Liver (tissue), 3 donors: ENCODE results near the gene TYW1.
"Not testable (repeated sequence)": the region's sequence is repeated elsewhere in the genome, so short reads cannot be mapped to it uniquely, and the experiment has no call there.

Source experiments
- FOXA1 ChIP-seq: IDR thresholded peaks from 2 replicates; pipeline ENCODE4 v1.6.1; 2016; ENCODE audit warnings: antibody characterized with exemption
- GABPA ChIP-seq, 2 donors: IDR thresholded peaks in 1 of 2; conservative IDR thresholded peaks in 1 of 2; 2 replicates each; pipeline ENCODE4 v1.6.1; 2016; ENCODE audit warnings: antibody characterized with exemption in 2 of 2, mild to moderate bottlenecking in 1 of 2, moderate library complexity in 1 of 2
- HNF4G ChIP-seq: IDR thresholded peaks from 2 replicates; pipeline ENCODE4 v1.6.1; 2016; ENCODE audit warnings: antibody characterized with exemption
- RAD21 ChIP-seq, 2 donors: IDR thresholded peaks; 2 replicates each; pipeline ENCODE4 v1.6.1; 2016; ENCODE audit warnings: antibody characterized with exemption in 2 of 2, mild to moderate bottlenecking in 2 of 2
- RXRA ChIP-seq, 2 donors: IDR thresholded peaks; 2 replicates each; pipeline ENCODE4 v1.6.1; 2017 to 2018; ENCODE audit warnings: antibody characterized with exemption in 2 of 2, mild to moderate bottlenecking in 1 of 2
- TF ChIP-seq, protein P1 (sequence below): fragments of 150-350 bp; IDR thresholded peaks from 2 replicates; pipeline ENCODE4 v1.5.1; 2017; ENCODE audit warnings: improper control_type of control experiment, low read depth, low read length; ENCODE audit not compliant: missing input control
- TF ChIP-seq, protein P2 (sequence below): IDR thresholded peaks from 2 replicates; pipeline ENCODE4 v1.6.1; 2016; ENCODE audit warnings: antibody characterized with exemption
- TF ChIP-seq, protein P3 (sequence below): IDR thresholded peaks from 2 replicates; pipeline ENCODE4 v1.6.1; 2016; ENCODE audit warnings: antibody characterized with exemption, mild to moderate bottlenecking
- donor health status: healthy.
- donor health status: healthy.

DNA sequence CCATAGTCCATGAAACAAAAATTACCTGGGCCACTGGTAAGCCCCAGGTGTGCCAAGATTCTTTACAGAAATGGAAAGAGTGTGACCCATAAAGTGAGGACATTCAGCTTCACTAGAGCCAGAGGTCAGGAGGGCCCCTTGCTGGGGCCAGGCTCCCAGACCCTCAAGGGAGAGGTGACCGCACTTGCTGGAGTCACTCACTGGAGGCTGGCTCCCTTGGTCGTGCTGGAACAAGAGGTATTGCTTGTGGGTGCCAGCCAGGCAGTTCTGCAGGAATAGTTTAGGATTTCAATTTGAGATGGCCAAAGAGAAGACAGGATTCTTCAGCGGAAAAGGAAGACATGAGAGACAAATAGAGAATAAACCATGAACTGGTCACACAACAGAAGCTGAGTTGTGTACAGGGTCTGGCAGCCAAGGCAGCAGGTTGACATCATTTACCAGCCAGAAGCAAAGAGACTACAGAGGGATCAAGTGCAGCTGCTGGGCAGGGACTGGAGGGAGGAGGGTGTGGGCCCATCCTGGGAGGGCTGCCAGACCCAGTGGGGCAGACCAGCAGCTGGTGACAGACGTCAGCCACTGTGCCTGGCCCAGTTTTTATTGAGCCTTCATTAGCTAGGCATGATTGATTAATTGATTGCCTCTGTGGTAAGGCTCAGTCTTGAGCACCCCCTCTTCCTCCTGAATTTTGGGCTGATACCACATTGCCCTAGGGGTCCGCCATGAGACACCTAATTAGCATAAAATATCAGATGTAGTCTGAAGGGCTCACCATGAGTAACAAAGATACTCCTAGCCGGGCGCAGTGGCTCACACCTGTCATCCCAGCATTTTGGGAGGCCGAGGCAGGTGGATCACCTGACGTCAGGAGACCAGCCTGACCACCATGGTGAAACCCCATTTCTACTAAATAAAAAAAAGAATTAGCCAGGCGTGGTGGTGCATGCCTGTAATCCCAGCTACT is 40.1 kb downstream of the TYW1 start:
- TF ChIP-seq RAD21 (IDR thresholded peaks at IDR 0.05); GABPA (IDR thresholded peaks at IDR 0.05 in 1 of 2, conservative IDR thresholded peaks at IDR 0.05 in 1 of 2); HNF4G; RXRA (IDR thresholded peaks at IDR 0.05); FOXA1: not testable (repeated sequence)
- TF ChIP-seq, protein P1, sequence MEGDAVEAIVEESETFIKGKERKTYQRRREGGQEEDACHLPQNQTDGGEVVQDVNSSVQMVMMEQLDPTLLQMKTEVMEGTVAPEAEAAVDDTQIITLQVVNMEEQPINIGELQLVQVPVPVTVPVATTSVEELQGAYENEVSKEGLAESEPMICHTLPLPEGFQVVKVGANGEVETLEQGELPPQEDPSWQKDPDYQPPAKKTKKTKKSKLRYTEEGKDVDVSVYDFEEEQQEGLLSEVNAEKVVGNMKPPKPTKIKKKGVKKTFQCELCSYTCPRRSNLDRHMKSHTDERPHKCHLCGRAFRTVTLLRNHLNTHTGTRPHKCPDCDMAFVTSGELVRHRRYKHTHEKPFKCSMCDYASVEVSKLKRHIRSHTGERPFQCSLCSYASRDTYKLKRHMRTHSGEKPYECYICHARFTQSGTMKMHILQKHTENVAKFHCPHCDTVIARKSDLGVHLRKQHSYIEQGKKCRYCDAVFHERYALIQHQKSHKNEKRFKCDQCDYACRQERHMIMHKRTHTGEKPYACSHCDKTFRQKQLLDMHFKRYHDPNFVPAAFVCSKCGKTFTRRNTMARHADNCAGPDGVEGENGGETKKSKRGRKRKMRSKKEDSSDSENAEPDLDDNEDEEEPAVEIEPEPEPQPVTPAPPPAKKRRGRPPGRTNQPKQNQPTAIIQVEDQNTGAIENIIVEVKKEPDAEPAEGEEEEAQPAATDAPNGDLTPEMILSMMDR, result not testable (repeated sequence)
- TF ChIP-seq, protein P2, sequence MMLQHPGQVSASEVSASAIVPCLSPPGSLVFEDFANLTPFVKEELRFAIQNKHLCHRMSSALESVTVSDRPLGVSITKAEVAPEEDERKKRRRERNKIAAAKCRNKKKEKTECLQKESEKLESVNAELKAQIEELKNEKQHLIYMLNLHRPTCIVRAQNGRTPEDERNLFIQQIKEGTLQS, result not testable (repeated sequence)
- TF ChIP-seq, protein P3, sequence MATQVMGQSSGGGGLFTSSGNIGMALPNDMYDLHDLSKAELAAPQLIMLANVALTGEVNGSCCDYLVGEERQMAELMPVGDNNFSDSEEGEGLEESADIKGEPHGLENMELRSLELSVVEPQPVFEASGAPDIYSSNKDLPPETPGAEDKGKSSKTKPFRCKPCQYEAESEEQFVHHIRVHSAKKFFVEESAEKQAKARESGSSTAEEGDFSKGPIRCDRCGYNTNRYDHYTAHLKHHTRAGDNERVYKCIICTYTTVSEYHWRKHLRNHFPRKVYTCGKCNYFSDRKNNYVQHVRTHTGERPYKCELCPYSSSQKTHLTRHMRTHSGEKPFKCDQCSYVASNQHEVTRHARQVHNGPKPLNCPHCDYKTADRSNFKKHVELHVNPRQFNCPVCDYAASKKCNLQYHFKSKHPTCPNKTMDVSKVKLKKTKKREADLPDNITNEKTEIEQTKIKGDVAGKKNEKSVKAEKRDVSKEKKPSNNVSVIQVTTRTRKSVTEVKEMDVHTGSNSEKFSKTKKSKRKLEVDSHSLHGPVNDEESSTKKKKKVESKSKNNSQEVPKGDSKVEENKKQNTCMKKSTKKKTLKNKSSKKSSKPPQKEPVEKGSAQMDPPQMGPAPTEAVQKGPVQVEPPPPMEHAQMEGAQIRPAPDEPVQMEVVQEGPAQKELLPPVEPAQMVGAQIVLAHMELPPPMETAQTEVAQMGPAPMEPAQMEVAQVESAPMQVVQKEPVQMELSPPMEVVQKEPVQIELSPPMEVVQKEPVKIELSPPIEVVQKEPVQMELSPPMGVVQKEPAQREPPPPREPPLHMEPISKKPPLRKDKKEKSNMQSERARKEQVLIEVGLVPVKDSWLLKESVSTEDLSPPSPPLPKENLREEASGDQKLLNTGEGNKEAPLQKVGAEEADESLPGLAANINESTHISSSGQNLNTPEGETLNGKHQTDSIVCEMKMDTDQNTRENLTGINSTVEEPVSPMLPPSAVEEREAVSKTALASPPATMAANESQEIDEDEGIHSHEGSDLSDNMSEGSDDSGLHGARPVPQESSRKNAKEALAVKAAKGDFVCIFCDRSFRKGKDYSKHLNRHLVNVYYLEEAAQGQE, result not testable (repeated sequence)
